Measurements from ENCODE around the gene SIGLEC14. TPM values are rescaled to one million over a fixed set of nuclear protein-coding genes. Genes with fewer than 3 reads are reported as not detected.

The SIGLEC14 gene
- total RNA-seq, 1 experiment from 2014 or later, result not detected

- Mint-ChIP-seq H3K27ac (ENCODE audit: unreplicated experiment) (no peak overlapping the region), H3K36me3 (ENCODE audit: insufficient read depth, unreplicated experiment) (no peaks in the 10 kb centered on the region), H3K4me3 (ENCODE audit: low read depth, unreplicated experiment) (no peak overlapping the region), H3K9me3 (ENCODE audit: low read depth, unreplicated experiment) (no peaks in the 10 kb centered on the region), H3K4me1 (ENCODE audit: low read depth, unreplicated experiment) (no peaks in the 10 kb centered on the region), H3K27me3 (ENCODE audit: unreplicated experiment) (peaks cover 21% of the 10 kb centered on the region)
- TF ChIP-seq CTCF (IDR thresholded peaks at IDR 0.05; ENCODE audit: unreplicated experiment), result no peak
- CTCF ChIA-PET, result no interaction called here
- no TSS peak for BruUV-seq (replicated peaks)
- no peak for DNase-seq
- intact Hi-C loops (cut with micrococcal nuclease; ENCODE audit: unreplicated experiment), result no loop called here
These were observed 5.0 kb downstream of the SIGLEC14 start for GRCh38 chr19:51641648-51642047.

DNA sequence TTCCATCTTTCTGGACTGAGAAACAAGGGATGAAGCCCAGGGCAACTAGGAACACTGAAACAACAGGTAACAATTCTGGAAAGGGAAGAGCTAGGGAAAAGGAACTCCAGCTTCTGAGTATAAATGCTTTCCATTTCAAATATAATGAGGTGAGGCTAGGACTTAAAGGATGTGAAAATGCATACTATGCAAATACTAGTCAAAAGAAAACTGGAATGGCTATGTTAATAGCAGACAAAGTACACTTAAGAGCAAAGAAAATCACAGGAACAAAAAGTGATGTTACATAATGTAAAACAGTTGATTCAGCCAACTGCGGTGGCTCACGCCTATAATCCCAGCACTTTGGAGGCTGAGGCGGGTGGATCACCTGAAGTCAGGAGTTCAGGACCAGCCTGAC is 6.2 kb downstream of the SIGLEC14 start:
- Mint-ChIP-seq H3K27me3 (ENCODE audit: unreplicated experiment) (peaks cover 20% of the 10 kb centered on the region), H3K4me3 (ENCODE audit: low read depth, unreplicated experiment) (no peak overlapping the region), H3K27ac (ENCODE audit: unreplicated experiment) (no peak overlapping the region), H3K4me1 (ENCODE audit: low read depth, unreplicated experiment) (no peaks in the 10 kb centered on the region), H3K9me3 (ENCODE audit: low read depth, unreplicated experiment) (no peaks in the 10 kb centered on the region), H3K36me3 (ENCODE audit: insufficient read depth, unreplicated experiment) (no peaks in the 10 kb centered on the region)
- CTCF ChIA-PET, result interaction anchor here (0.6 kb wide), 1 partner anchor 23 kb away, joined by 3 read pairs; no protein-coding TSS in a partner anchor
- TF ChIP-seq CTCF (IDR thresholded peaks at IDR 0.05; ENCODE audit: unreplicated experiment), result no peak
- intact Hi-C loops (cut with micrococcal nuclease; ENCODE audit: unreplicated experiment), result no loop called here
- BruUV-seq (replicated peaks), result no TSS peak
- DNase-seq, result no peak

DNA sequence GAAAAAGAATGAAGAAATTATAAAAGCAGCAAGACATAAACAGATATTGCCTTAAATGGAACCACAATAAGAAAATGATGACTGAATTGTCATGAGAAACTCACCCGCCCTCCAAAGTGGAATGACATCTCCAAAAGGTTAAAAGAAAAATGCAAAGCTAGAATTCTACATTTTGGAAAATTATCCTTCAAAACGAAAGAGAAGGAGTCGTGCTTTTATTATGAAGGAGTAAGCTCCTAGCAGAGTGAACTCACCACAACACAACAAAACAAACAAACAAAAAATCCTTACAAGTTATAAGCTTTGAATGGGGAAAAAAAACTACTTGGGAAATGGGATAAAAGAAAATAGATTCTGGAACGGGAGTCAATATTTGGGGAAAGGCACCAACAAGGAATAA is 6.7 kb downstream of the SIGLEC14 start:
- no peaks in the 10 kb centered on the region for H3K36me3 Mint-ChIP-seq (ENCODE audit: insufficient read depth, unreplicated experiment)
- intact Hi-C loops (cut with micrococcal nuclease; ENCODE audit: unreplicated experiment), result no loop called here
- peaks cover 16% of the 10 kb centered on the region for H3K27me3 Mint-ChIP-seq (ENCODE audit: unreplicated experiment)
- no peaks in the 10 kb centered on the region for H3K9me3 Mint-ChIP-seq (ENCODE audit: low read depth, unreplicated experiment)
- H3K27ac Mint-ChIP-seq (ENCODE audit: unreplicated experiment), result no peak overlapping the region
- CTCF ChIA-PET, result no interaction called here
- no peak for DNase-seq
- no peak for TF ChIP-seq CTCF (IDR thresholded peaks at IDR 0.05; ENCODE audit: unreplicated experiment)
- no peak overlapping the region for H3K4me3 Mint-ChIP-seq (ENCODE audit: low read depth, unreplicated experiment)
- no peaks in the 10 kb centered on the region for H3K4me1 Mint-ChIP-seq (ENCODE audit: low read depth, unreplicated experiment)
- no TSS peak for BruUV-seq (replicated peaks)

GRCh38 chr19:51637362-51637978 is 9.2 kb downstream of the SIGLEC14 start:
- CTCF ChIA-PET, result interaction anchor here (0.9 kb wide), 1 partner anchor 140 kb away, joined by 3 read pairs; no protein-coding TSS in a partner anchor
- Mint-ChIP-seq H3K36me3 (ENCODE audit: insufficient read depth, unreplicated experiment) (no peaks in the 10 kb centered on the region), H3K9me3 (ENCODE audit: low read depth, unreplicated experiment) (no peaks in the 10 kb centered on the region), H3K27ac (ENCODE audit: unreplicated experiment) (no peak overlapping the region), H3K4me1 (ENCODE audit: low read depth, unreplicated experiment) (no peaks in the 10 kb centered on the region), H3K27me3 (ENCODE audit: unreplicated experiment) (no peaks in the 10 kb centered on the region), H3K4me3 (ENCODE audit: low read depth, unreplicated experiment) (no peak overlapping the region)
- no TSS peak for BruUV-seq (replicated peaks)
- intact Hi-C loops (cut with micrococcal nuclease; ENCODE audit: unreplicated experiment), result no loop called here
- DNase-seq, result no peak
- TF ChIP-seq CTCF (IDR thresholded peaks at IDR 0.05; ENCODE audit: unreplicated experiment), result no peak
